ENCODE results near the gene ECE1. TPM values are rescaled to one million over a fixed set of nuclear protein-coding genes. Genes with fewer than 3 reads are reported as not detected.

ECE1 gene
- total RNA-seq, 4 donors from 2014 or later: 68.3 to 94.7 (median 69.9) TPM

DNA sequence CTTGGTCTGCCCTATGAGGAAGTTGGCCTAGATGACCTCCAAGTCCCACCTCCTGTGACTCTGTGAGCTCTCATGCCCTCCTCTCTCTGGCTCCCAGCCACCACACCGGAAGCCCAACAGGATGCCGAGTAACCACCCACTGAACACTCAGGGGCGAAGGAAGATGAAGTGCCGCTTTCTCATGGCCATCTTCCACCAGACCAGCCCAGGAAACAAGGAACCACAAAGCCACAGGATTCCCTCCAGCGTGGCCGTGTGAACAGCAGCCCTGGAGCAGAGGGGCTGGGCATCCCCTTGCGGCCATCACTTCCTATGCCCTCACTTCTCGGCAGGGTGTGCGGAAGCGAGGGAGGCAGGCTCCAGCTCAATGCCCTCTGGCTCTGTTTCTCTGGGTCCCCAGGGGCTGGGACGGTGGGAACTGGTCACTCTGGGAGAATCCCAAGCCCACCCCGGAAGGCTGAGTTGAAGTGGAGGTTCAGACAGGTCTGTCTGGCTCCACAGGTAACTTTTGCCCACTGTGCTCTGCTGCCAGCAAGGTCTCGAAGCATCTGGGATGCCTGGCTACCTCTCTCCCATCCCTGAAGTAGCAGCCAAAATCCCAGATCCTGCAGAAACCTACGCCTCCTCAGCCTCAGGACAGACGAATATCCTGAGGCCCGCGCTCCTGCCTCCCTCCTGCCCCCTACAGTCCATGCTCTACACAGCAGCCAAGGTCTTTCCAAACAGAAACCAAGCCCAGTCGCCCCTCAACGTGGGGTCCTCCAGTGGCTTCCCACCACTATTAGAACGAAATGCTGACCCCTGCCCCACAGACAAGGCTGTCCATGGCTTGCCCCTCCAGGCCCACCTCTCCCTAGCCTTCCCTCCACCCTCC, 44.2 kb upstream of the ECE1 start:
- Histone ChIP-seq H3K4me3 (peak overlapping the region in 1 of 2 donors; percentile 39), H3K36me3 (peaks cover 0 to 8% of the 10 kb centered on the region in 2 donors), H3K4me1 (peaks cover 14 to 98% (median 64%) of the 10 kb centered on the region in 3 donors), H3K27ac (peak overlapping the region in 3 of 4 donors; percentile 79 to 96 (median 91)), H3K27me3 (no peaks in the 10 kb centered on the region), H3K9me3 (no peaks in the 10 kb centered on the region)
- TF ChIP-seq POLR2A (IDR thresholded peaks at IDR 0.05): no peak
- TF ChIP-seq, protein P1, sequence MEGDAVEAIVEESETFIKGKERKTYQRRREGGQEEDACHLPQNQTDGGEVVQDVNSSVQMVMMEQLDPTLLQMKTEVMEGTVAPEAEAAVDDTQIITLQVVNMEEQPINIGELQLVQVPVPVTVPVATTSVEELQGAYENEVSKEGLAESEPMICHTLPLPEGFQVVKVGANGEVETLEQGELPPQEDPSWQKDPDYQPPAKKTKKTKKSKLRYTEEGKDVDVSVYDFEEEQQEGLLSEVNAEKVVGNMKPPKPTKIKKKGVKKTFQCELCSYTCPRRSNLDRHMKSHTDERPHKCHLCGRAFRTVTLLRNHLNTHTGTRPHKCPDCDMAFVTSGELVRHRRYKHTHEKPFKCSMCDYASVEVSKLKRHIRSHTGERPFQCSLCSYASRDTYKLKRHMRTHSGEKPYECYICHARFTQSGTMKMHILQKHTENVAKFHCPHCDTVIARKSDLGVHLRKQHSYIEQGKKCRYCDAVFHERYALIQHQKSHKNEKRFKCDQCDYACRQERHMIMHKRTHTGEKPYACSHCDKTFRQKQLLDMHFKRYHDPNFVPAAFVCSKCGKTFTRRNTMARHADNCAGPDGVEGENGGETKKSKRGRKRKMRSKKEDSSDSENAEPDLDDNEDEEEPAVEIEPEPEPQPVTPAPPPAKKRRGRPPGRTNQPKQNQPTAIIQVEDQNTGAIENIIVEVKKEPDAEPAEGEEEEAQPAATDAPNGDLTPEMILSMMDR (IDR thresholded peaks at IDR 0.05): peak in 3 of 4 experiments; percentile 60 to 78 (median 73)
- TF ChIP-seq EP300 (IDR thresholded peaks at IDR 0.05): no peak
- no peak for ATAC-seq
- 14 to 20% methylated on average over 3 to 4 of the region's 20 CpGs for WGBS, 2 donors (ENCODE audit: low coverage in 1 of 2)

DNA sequence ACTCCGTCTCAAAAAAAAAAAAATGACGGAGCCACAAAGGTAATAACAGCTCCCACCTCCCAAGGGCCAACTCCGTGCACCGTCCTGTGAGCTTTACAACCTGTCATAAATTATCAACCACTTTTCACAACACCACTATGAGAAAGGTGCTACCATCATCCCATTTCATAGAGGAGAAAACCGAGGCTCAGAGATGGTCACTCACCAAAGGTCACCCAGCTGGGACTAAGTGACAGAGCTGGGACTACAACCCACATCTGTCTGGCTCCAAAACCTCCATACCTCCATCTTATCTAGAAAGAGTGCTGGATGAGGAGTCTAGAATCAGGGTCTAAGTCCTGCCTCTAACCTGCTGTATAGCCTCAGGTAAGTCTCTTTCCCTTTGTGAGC, 43.6 kb upstream of the ECE1 start:
- H3K4me3 ChIP-seq: no peak overlapping the region
- ATAC-seq: no peak
- H3K4me1 ChIP-seq: peaks cover 13 to 98% (median 57%) of the 10 kb centered on the region in 3 donors
- H3K9me3 ChIP-seq: no peaks in the 10 kb centered on the region
- WGBS, 2 donors (ENCODE audit: low coverage in 1 of 2): 83% methylated on average over 5 of the region's 5 CpGs; no CpG with 5 or more reads in 1 of the 2 donors
- H3K27me3 ChIP-seq: no peaks in the 10 kb centered on the region
- H3K27ac ChIP-seq: peak overlapping the region in 3 of 4 donors; percentile 79 to 96 (median 91)
- TF ChIP-seq POLR2AphosphoS5 (IDR thresholded peaks at IDR 0.05) (no peak), EP300 (IDR thresholded peaks at IDR 0.05) (no peak), POLR2A (IDR thresholded peaks at IDR 0.05) (no peak)
- TF ChIP-seq, protein P1 (IDR thresholded peaks at IDR 0.05): no peak
- H3K36me3 ChIP-seq: peaks cover 0 to 8% of the 10 kb centered on the region in 2 donors

DNA sequence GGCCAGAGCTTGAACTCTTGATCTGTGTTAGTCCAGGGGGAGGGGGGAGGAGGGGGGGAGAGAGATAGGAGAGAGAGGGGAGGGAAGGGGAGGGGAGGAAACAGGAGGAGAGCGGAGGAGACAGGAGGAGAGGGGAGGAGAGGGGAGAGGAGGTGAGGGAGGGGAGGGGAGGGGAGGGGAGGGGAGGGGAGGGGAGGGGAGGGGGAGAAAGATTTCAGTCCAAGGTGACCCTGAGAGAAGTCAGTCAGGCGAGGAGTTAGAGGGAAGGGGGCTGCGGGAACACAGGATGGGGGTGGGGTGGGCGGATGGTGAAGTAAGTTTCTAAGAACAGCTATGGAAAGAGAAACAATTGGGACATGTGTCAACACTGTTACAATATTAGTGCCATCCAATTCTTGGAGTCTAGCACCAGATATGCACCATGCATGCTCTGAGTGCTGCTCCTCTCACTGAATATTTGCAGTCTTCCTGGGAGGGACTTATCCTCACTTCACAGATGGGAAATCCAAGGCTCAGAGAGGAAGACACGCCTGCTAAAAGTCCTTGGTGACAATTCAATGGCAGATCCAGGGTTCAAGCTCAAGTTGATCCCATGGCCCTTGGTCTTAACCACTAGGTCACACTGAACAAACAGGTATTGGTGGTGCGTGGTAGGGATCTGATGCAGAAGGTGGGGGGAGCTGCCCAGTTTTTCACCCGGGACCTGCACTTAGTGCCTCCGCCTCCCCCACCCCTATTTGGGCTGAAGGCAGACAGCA, 42.5 kb upstream of the ECE1 start:
- peaks cover 0 to 8% of the 10 kb centered on the region in 2 donors for H3K36me3 ChIP-seq
- H3K4me1 ChIP-seq: peaks cover 5 to 93% (median 50%) of the 10 kb centered on the region in 3 donors
- WGBS, 2 donors (ENCODE audit: low coverage in 1 of 2): 55 to 56% methylated on average over 3 to 4 of the region's 8 CpGs
- H3K27ac ChIP-seq: peak overlapping the region in 3 of 4 donors; percentile 63 to 91 (median 72)
- no peak overlapping the region for H3K4me3 ChIP-seq
- no peaks in the 10 kb centered on the region for H3K27me3 ChIP-seq
- no peak for TF ChIP-seq POLR2A (IDR thresholded peaks at IDR 0.05)
- TF ChIP-seq EP300 (IDR thresholded peaks at IDR 0.05): no peak
- TF ChIP-seq POLR2AphosphoS5 (IDR thresholded peaks at IDR 0.05): no peak
- TF ChIP-seq, protein P1 (IDR thresholded peaks at IDR 0.05): no peak
- no peak for ATAC-seq
- no peaks in the 10 kb centered on the region for H3K9me3 ChIP-seq

DNA sequence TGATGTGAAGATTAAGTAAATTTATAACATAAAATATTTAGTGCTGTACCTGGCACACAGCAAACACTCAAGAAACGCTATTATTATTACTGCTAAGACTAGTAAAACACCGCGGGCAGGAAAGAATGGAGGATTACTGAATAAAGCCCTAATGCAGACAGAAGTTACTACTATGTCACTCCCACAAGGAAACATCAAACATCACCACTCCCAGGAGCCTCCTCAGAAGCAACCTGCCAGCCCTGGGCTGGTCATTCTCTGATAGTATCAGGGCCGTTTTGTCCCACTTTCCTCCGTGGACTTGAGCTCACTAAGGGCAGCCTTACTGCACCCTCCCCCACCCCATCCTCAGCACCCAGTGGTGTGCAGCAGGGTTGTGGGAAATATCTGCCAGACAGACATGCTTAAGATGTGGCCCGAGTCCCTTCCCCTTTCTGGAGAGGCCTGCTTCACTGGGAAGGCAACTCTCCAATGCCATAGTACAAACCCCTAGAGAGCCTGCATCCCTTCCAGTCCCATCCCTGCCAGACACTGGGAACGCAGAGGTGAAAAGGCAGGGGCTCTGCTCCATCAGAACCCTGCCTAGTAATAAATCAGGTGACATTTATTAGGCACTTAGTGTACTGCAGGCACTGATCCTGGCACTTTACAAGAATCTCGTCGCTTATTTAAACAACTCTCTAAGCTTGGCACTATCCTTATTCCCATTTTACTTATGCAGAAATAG, 41.7 kb upstream of the ECE1 start:
- Histone ChIP-seq H3K36me3 (peaks cover 0 to 8% of the 10 kb centered on the region in 2 donors), H3K27ac (peak overlapping the region in 3 of 4 donors; percentile 63 to 91 (median 72)), H3K9me3 (no peaks in the 10 kb centered on the region), H3K27me3 (no peaks in the 10 kb centered on the region), H3K4me1 (peaks cover 0 to 93% (median 50%) of the 10 kb centered on the region in 3 donors), H3K4me3 (no peak overlapping the region)
- no peak for ATAC-seq
- 9 to 26% methylated on average over 6 to 7 of the region's 9 CpGs for WGBS, 2 donors (ENCODE audit: low coverage in 1 of 2)
- TF ChIP-seq POLR2A (IDR thresholded peaks at IDR 0.05) (no peak), EP300 (IDR thresholded peaks at IDR 0.05) (no peak), POLR2AphosphoS5 (IDR thresholded peaks at IDR 0.05) (no peak)
- TF ChIP-seq, protein P1 (IDR thresholded peaks at IDR 0.05): no peak
